GM21717 (cell line): ENCODE results near the gene SIM2.

Source experiments
- ATAC-seq: cut with Tn5 transposase; IDR thresholded peaks from one replicate; pipeline ENCODE4 v1.9.1; 2021; ENCODE audit warnings: mild to moderate bottlenecking, moderate library complexity; ENCODE audit not compliant: unreplicated experiment

The SIM2 gene

GRCh38 chr21:36759348-36760083 lies 60.6 kb downstream of the SIM2 start:
- ATAC-seq = no peak

- no peak for ATAC-seq
Observed at GRCh38 chr21:36761685-36762084, 62.8 kb downstream of the SIM2 start.

- no peak for ATAC-seq
Observed at GRCh38 chr21:36762642-36763041, 63.7 kb downstream of the SIM2 start.

DNA sequence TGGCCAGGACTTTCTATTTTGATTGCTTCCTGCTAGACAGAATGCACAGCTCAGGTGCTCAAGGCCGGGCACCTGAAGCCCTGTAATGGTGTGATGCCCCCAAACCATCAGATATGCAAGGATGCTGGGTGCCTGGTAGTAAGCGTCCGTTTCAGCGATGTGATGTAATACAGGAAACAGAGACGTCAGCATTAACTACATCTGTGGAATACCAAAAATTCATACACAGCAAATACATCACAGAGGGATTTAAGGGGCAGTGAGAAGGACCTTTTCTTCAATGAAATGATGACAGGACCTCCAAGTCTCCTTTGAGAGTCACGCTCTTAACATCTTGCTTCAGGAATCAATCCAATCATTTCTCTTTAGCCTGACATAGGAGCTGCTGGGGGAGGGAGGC lies 64.4 kb downstream of the SIM2 start:
- ATAC-seq = no peak

GRCh38 chr21:36765229-36765628 lies 66.3 kb downstream of the SIM2 start:
- no peak for ATAC-seq

DNA sequence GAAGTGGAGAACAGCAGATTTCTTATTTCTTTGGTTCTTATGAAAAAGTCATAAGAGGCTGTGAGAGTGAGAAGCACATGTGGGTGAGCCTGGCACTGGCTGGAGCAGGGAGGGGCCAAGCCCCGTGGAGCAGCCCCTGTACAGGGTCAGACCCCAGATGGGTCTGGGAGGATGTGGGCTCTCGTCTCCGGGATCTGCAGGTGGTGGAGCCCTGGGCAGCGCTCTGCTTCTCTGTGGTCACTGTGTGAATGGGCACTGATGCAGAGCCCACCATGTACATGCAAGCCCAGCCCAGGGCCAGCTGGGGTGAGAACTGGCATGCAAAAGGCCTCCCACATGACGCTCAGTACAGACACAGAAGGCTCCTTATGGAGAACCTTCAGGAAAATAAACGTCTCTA lies 67.6 kb downstream of the SIM2 start:
- ATAC-seq = no peak

- no peak for ATAC-seq
Observed at GRCh38 chr21:36767096-36767495, 68.2 kb downstream of the SIM2 start.

DNA sequence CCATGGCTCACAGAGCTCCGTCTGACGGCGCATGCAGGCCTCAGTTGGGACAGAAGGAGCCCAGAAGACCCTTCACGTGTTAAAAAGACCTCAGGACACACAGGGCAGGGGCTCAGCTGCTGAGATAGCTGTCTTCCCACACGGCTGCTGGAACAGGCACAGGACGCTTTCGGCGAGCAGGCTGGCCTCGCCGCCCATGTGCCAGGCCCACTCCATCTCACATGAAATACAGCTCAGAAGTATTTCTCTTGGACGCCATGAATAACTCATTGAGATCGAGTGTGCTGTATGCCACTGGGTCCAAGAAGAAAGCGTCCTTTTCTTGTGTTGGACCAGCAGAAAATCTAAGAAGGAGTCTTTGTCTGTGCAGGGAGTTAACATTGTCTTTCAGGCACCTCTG lies 69.6 kb downstream of the SIM2 start:
- ATAC-seq = no peak

DNA sequence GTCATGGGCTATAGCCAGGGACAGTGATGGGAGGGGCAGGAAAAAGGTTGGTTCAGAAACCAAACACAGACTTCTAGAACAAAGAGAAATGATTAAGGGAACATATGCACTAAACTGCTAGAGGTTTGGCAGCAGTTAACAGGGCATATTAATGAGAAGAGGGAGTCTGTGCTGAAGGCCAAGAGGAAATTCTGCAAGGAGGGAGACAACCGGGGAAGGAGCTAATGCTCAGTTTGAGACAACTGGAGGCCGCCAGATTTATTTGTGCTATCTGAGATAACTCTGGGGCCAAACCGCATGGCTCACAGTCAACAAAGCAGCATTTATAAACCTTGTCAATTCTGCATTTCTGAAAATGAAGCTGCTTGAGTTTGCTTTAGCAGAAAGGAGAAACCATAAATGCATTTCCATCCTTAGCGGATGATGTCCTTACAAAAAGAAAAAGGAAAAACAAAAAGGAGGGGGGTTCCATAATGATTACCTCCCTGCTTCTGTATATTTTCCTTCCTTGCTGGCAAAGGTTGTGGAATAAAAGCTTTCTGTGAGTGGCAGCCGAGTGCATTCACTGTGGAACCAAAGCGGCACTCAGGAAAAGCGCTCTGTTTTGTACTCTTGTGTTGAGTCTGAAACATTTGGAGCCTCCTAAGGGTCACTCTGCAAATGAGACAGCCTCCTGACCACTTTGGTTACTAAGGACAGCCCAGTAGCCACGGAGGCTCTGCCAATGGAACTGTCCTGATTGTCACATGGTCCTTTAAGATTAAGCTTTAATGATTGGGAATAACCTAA lies 70.3 kb downstream of the SIM2 start:
- ATAC-seq = no peak

- no peak for ATAC-seq
Observed at GRCh38 chr21:36773117-36773516, 74.2 kb downstream of the SIM2 start.

DNA sequence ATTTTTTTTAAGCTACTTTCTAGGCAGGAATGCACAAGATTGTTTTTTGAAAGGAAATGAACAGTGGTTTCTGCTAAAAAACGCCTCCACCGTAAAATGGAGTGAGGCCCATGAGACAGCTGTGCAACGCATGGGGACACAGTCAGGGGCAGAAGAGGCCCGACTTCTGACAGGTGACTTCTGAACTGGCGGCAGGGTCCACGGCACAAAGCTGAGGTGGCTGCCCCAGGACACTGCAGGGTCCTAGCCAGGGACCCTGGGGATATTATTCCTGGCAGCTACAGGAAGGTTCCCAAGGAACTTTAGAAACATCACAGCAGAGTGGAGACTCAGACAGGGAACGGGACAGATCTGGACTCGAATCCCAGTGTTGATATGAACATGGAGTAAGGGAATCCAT lies 75.1 kb downstream of the SIM2 start:
- no peak for ATAC-seq

DNA sequence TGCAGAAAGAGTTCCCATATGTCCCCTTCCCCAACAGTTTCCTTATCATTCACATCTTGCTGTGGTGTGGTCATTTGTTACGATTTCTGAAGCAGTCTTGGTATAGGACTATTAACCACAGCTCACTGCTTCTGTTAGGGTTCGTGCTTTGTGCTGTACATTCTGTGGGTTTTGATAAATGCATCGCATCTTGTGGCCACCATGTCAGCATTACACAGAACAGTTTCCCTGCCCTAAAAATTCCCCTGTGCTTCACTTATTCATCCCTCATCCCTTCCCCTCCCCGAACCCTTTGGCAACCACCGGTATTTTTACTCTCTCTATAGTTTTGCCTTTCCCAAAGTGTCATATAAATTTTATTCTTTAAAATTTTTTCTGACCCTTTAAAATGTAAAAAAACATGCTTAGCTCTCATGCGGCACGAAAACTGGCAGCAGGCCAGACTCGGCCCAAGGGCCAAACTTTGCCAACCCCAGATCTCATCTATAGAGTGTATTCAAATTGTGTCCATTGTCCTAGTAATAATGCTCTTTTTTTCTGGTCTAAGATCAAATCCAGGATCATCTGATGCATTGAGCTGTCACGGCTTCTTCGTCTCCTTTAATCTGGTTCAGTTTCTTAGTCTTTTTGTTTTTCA lies 78.2 kb downstream of the SIM2 start:
- no peak for ATAC-seq

DNA sequence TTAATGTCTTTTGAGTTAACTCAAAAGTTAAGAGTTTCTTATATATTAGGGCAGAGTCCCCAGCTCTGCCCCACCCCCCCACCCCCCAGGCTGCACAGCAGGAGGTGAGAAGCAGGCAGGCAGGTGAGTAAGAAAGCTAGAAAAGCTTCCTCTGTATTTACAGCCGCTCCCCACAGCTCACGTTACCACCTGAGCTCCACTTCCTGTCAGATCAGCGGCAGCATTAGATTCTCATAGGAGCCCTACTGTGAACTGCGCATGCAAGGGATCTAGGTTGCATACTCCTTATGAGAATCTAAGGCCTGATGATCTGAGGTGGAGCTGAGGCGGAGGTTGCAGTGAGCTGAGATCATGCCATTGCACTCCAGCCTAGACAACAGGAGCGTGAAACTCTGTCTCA lies 81.9 kb downstream of the SIM2 start:
- ATAC-seq = no peak

GRCh38 chr21:36783612-36784374 lies 84.9 kb downstream of the SIM2 start:
- no peak for ATAC-seq

- no peak for ATAC-seq
Observed at GRCh38 chr21:36784947-36785346, 86.0 kb downstream of the SIM2 start.

DNA sequence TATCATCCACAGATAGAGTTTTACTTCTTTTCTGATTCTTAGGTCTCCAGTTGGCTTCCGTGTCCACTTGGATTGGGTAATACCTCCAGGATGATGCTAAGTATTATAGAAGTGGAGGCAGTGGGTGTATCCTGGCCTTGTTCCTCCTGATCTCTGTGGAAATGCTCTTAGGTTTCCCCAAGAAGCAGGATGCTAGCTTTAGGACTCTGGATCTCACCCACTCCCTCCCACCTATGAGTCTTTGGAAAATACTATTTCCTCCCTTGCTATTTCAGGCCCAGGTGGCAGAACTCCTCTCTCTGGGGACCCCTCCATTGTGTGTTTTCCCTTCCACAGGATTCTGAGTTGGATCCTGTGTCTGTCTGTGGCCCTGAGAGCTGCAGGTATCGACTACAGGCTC lies 86.7 kb downstream of the SIM2 start:
- ATAC-seq = no peak

- no peak for ATAC-seq
Observed at GRCh38 chr21:36786186-36786585, 87.3 kb downstream of the SIM2 start.

DNA sequence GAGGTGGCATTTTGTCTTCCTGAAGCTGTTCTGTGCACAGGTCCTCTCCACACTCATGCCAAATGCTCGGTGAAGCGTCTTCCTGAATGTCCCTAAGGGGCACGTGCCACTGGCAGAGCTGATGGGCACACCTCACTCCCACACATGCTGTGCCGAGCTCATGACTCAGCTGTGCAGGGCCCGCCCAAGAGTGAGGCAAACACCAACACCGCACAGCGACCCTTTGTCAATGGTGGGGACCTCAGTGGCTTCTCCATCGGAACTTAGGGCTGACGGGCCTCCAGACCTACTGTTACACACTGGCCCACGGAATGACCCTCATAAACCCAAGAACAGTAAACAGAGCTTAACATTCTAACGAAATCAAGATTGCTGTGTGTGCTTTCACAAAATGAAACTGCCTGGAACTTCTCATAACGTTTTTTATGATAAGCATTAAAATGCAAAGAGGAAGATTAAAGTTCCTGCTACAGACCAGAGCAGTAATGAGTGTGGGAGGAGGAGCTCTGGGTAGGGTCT lies 89.3 kb downstream of the SIM2 start:
- ATAC-seq = no peak

DNA sequence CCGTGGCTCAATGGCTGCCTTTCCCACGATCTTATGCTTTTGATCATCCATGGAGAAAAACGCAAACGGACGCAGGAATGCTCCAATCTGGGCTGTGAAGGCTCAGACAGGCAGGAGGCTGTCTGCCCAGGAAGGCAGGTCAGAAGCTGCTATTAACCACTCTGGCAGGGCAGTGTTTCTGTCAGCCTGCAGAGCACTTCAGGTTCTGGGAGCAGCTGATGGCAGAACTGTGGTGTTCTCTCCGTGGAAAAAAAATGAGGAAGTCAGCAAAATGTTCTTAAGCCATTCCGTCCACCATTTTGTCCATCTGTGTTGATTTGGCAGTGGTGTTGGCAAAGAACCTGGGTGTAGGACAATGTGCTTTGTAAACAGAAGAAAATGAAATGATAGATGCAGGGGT lies 91.7 kb downstream of the SIM2 start:
- no peak for ATAC-seq

- no peak for ATAC-seq
Observed at GRCh38 chr21:36791180-36791579, 92.3 kb downstream of the SIM2 start.
